HG02571 (cell line): ENCODE measurements around the gene MIPOL1.
"Not testable (repeated sequence)": the region's sequence is repeated elsewhere in the genome, so short reads cannot be mapped to it uniquely, and the experiment has no call there.

Experiments
- ATAC-seq: cut with Tn5 transposase; IDR thresholded peaks from one replicate; pipeline ENCODE4 v1.9.1; 2021; ENCODE audit warnings: mild to moderate bottlenecking, moderate library complexity; ENCODE audit not compliant: unreplicated experiment

MIPOL1 gene

DNA sequence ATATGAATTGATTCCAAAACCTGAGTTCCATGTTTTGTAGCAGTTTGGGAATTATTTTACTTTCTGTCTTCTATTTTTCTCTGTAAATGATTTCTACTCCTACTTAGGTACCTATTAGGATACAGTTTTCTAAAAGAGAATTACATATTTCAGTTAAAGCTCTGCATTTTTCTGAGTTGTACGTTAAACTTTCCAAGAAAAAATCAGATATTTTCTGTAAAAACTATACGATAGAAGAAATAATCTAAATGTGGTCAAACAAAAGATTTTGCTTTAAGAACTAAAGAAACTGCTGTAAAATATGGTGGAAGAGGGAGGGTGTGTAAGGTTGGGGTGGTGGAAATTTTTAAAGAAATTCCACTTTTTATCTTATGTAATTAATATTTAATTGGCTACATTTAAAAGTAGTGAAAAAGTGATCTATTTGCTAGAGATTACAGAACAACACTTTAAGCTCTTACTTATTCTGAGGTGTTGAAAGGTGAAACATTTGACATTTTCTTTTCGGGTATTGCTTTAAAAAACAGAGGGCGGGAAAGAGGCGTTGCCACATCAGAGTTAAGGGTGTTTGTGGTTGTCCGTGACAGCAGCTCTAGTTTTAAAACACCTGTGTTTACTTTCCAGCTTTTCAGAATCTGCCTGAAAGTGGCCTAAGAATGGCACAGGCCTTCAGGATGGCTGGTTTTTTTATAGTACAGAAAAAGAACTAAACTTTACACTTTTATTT, 187.3 kb downstream of the MIPOL1 start:
- no peak for ATAC-seq

DNA sequence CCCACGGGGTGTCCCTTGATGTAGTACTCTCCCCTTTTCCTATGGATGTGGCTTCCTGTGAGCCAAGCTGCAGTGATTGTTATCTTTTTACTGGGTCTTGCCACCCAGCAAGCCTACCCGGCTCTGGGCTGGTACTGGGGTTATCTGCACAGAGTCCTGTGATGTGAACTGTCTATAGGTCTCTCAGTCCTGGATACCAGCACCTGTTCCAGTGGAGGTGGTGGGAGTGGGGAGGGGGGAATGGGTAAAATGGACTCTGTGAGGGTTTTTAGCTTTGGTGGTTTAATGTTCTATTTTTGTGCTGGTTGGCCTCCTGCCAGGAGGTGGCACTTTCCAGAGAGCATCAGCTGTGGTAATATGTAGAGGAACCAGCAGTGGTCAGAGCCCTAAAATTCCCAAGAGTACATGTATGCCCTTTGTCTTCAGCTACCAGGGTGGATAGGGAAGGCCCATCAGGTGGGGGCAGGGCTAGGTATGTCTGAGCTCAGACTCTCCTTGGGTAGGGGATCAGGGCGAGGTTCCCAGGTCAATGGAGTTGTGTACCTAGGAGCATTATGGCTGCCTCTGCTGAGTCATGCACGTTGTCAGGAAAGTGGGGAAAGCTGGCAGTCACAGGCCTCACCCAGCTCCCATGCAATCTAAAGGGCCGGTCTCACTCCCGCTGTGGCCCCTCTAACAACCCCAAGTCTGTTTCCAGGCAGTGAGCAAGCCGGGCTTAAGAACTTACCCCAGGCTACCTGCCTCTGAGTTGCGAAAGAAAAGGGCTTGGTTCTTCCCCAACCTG, 199.6 kb downstream of the MIPOL1 start:
- not testable (repeated sequence) for ATAC-seq

DNA sequence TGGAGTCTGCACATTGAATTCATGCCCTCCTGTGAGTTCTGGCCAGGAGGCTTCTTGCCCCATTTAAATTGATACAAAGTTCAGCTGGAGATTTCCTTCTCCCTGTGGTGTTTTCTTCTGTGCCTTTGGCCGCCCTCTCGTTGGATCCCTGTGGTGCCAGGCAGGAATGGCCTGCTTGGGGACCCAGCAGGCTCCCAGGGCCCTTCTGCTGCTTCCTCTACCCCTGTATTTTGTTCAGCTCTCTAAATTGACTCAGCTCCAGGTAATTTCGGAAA, 200.1 kb downstream of the MIPOL1 start:
- ATAC-seq = no peak

DNA sequence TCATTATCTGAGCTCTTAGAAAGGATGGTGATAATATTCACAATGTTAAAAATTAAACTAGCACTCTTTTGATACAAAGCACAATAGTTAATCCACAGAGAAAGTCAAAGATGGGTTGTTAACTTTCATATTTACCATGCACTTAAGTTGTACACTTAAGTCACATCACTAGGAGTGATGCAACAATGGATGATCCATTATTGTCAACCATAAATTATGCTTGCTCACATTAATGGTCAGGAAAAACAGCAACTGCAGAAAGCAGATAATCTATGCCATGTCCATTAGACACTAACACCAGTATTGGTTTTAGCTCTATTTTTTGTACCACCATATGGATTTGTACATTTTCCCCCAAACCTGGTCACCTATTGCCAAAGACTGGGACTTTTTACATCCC, 201.8 kb downstream of the MIPOL1 start:
- ATAC-seq = no peak

DNA sequence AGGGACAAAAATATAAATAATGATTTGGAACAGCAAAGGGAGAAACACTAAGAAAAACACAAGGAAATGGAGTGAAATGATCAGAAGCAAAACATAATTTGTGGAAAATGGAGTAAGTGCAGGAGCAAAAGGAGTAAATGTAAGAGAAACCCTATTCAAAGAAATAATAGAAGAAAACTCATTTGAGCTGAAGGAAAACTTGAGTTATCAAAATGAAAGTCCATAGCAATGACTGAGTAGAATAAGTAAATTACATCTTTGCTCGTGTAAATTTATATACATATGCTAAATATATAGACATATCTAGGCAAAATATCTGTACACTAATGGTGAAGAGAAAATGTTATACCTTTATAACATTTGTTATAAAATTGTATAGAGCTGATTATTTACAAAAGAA, 203.4 kb downstream of the MIPOL1 start:
- ATAC-seq = no peak

DNA sequence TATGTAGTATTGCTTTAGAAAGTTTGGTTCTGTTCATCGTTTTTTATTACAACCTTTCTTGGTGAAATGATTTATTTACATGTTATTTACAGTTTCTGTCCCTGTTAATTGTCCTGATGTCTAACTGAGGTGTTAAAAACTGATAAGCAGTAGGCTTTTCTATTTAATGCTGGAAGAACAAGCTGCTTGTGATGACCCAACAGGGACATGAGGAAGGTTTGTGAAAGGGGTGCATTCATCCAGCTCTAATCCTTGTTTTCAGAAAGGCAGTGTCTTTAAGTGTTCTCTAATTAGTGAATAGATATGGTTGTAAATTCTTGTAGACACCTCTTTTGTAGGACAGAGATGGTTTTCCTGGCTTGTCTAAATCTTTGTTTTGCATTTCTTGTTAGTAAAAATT, 205.9 kb downstream of the MIPOL1 start:
- no peak for ATAC-seq

DNA sequence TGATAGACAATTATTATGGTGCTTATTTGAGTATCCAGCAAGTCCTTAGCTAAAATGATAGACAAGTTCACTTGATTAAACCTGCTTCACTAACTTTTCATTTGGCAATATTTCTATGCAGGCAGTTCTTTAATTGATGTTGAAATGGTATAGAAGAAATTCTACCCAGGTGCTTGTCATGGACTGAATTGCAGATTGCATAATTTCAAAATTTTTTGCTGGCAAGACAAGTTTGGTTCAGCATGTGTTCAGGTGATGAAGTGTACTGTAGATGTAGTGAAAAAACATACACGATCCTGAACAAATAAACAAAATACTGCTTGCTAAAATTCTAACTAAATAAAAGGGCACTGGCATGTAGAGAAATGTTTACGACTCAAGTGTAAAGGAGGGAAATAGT, 208.4 kb downstream of the MIPOL1 start:
- ATAC-seq = no peak

DNA sequence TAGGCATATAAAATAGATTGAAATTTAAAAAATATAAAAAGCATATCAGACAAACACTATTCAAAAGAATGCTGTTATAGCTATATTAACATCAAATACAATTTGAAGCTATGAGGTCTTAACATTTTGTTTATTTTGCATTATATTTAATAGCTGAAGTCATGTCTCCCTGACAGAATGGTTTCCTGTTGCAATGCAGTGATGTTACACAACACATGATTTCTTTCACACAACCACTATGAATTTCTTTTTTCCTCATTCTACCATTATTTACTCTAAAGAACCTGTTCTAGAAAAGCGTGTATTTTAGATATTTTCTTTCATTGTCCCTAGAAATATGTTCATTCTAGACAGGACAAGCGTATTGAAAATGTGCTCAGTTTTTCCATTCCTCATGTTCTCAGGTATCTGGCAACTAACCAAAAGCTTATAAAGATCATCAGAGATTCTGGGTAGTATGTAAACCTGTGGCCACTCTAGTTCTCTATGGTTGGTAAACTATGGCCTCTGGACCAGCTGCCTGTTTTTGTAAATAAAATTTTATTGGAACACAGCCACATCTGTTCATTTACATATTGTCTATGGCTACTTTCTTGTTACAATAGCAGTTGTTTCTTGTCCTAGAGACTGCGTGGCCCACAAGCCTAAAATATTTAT, 213.5 kb downstream of the MIPOL1 start:
- ATAC-seq = no peak

DNA sequence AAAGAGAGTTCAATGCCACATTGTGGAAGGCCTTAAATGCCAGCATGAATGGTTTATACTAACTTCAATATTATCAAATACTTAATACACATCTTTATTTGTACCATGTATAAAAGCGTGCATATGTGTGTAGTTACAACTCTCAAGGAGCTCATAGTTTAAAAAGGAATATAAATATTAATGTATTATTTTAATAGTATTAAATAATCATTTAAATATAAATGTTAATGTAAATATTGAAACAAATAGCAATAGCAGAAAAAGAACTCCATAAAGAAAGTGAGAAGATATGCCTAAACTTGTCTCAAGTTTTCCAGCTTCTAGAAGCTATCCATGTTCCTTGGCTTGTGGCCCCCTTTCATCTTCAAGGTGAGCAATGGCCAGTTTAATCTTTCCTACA, 215.3 kb downstream of the MIPOL1 start:
- no peak for ATAC-seq

DNA sequence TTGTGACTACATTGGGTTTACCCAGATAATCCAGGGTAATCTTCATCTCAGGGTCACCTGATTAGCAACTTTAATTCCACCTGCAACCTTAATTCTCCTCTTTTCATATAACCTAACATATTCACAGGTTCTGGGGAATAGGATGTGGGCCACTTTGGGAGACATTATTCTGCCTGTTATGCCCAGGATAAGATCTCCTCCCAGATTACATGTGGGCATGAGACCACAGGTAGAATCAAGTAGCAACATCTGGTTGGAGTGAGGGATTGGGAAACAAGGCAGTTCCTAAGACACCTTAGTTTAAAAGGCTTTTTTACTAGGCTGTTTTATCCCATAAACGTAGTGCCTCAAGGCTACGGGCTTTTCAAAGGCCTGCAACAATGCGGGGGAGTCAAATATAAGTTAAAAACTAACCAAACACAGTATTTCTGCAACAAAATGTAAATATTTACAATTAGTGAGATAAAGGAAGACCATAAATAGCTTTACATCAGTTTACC, 215.8 kb downstream of the MIPOL1 start:
- no peak for ATAC-seq

DNA sequence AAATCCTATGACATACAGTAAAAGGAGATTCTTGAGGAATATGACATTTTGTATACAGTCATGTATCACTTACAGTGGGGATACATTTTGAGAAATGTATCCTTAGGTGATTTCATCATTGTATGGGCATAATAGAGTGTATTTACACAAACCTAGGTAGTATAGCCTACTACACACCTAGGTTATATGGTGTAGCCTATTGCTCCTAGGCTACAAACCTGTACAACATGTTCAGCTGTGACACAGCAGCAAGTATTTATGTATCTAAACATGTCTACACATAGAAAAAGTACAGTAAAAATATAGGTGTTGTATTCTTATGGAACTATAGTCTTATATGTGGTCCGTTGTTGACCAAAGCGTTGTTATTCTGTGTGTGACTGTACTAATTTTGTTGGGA, 218.5 kb downstream of the MIPOL1 start:
- no peak for ATAC-seq

DNA sequence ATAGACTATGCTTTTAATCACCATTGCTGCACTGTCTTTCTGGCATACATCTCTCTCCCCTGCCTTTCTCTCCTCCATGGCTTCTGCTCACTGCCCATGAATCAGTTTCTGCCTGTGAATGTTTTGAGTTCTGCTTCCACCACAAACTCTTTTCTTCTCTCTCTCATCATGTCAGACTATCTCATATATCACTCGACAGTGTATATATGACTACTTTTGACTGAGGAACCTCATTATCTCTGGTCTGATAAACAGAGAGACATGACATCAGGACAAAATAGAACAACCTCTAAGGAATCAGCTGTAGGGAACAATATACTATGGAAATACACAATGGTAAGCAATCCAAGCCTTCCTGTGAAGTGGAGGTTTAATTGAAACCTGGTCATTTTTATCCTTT, 219.4 kb downstream of the MIPOL1 start:
- ATAC-seq = no peak

DNA sequence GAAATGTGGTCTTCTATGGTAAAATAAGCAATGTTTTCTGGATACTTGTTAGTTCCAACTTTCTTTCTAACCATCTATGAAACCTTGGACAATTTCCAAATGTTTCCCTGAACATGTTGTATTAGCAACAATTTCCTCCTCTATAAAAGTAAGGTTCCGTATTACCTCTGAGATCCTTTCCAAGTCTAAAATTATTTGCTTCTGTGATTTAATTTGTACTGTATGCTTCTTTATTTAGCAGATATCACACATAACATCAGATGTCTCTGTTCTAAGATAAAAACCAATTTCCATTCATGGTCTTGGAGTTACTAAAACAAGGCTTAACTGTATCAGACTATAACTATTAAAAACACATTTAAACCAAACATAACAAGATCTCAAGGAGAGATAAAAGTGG, 220.1 kb downstream of the MIPOL1 start:
- ATAC-seq = no peak

DNA sequence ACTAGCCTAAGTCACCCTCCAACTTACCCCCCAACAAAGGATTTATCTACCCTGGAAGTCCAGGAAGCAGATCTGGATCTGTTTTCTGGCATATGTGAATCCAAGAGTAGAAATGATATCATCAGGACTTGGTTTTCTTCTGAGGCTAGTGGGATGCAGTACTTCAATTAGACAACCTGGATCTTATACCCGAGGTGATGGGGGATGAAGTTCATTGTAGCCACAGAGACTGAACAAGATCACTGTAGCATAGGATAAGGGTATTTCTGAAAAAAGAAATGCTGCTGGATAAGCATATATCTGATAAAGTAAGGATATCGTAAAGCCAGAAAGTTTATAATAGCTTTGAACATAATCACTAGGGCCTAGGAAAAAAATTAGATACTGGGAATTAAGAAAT, 222.9 kb downstream of the MIPOL1 start:
- ATAC-seq = no peak

DNA sequence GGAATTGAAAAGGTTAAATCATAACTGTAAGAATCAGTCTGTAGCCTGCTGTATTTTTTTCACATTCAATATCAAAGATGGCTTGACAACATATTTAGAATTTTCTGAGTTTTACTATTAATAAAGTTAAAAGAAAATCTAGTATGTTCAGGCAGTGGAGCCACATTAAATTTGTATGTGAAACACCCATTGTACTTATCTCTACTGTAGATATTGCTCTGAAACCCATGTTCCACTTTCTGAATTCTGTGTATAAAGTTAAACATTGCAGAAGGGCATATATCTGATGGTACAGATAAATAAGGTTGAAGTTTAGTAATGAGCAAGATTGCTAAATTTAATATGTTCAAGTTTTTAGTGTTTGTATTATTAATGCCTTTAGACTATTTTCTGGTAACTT, 224.6 kb downstream of the MIPOL1 start:
- ATAC-seq = no peak

DNA sequence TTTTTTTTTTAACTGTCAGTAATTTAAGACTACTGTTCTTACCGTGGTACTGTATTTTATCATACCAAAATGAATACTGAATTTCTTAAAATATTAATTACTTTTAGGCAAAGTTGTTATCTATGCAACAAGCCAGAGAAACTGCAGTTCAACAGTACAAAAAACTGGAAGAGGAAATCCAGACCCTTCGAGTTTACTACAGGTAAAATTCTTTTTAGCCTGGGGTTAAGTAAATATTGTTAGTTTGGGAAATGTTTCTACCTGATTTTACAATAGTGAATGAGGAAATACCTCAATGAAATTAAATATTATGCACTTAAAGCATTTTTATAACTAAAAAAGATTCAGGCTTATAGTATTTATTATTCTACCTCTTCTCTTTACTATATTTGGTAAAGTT, 225.0 kb downstream of the MIPOL1 start:
- ATAC-seq = no peak

DNA sequence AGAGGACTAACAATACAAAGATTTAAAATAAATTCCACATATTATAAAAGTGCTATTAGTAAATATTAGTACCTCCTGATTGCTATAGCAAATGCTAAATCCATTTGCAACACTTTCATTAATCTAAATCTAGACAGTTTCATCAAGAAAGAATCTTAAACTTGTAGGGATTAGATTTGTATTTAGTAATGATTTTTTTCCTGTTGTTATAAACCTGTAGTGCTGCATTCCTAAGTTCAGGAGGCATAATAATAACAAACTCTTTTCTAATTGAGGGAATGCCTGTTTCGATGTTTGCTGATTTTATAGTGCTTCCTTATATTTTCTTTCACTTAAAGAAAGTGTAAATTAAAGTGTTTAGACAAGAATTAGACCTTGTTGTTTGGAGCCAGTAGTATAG, 231.2 kb downstream of the MIPOL1 start:
- no peak for ATAC-seq

DNA sequence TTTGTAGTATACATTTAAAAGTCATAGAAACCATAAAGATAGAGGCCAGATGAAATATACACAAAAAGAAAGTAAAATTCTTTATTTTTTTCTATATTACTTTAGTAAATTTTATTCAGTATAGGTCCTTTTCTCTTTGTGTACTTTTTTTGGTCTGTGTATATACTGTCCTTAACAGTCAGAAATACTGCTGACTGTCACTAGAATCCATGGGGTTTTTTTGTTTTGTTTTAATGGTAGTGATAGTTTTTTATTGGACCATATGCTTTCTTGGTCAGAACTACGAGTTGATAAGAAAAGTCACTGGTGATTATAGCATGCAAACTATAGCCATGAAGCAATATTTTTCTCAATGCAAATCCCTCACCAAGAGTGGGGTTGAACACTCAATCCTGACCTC, 231.9 kb downstream of the MIPOL1 start:
- no peak for ATAC-seq

DNA sequence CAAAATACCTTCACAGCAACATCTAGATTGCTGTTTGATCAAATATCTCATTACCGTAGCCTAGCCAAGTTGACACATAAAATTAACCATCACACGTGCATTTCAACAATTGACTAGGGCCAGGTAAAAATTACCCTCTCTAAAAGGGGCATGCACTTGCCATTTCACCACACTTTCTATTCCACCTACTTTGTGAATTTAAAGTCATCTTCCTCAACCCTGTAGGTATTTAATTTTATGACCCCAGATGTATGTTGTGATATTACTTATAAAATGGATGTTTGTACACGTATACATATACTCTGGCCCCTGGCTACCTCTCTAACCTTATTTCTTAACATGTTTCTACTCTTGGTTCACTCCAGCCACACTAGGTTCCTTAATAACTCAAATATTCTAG, 237.1 kb downstream of the MIPOL1 start:
- no peak for ATAC-seq

DNA sequence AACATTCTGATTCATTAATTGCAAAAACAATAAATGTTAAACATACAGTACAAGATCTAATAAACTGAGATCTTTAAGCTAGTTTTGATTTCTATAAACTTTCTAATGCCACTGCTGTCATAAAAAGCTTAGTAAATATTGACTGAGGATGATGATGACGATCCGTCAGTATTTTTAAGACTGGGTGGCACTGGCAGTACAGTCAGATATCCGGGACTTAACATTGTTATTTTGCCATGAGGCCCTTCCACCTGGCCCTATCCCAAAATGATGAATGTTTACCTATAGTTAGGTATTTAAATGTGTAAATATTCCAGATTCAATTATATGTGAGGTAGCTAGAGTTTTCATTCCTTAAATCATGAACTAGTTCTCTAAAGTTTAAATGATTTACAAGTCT, 238.8 kb downstream of the MIPOL1 start:
- ATAC-seq = no peak

DNA sequence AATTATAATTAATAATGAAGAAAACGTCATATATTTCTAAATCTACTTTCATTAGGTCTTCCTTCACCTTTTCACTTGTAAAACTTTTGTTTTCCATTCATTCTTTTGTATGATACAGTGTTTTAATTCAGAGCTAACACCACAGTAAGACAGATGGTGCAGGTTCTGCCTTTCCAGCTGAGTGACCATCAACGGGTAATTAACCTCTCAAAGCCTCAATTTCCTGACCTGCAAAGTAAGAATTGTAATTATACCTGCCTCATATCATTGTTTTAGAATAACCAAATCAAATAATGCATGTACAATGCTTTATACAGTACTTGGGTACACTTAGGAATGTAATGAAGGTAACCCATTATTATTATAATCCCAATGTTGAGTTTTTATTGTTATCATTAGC, 239.8 kb downstream of the MIPOL1 start:
- ATAC-seq = no peak

DNA sequence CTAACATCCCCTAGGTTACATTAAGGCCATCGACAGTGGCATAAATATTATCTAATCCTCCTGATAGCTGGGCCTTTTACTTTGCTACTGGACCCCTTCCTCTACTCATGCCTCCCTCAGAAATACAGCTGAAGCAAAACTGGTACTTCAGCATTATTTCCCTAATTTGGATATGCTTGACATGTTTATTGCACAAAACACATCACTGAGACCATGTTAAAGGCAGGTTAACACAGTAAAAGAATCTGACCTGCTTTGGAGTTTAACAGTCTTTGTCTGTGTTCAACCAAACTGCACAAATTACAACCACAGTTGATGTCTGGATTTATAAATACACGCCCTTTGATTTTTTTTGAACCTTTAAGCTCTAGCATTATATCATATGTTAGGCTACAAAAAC, 240.7 kb downstream of the MIPOL1 start:
- no peak for ATAC-seq
